ENCODE measurements around the gene GABRB1.

DNA sequence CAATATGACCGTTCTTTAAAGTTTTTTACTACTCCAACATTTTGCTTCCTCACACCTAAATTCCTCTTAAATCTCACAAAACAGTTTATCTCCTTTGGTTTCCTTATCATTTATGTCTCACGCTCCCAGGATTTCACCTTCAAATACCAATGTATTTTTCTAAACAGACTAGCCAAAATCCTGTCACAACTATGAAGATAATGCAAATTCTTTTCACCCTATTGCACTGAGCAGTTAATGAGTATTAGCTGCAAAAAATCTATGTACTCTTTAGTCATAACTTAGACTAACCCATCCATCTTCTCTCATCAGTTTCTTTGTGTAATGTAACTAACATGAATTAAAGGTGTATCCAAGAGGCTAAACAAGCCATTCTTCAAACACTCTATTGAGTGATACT lies 280.8 kb downstream of the GABRB1 start:
- TF ChIP-seq, protein P1, sequence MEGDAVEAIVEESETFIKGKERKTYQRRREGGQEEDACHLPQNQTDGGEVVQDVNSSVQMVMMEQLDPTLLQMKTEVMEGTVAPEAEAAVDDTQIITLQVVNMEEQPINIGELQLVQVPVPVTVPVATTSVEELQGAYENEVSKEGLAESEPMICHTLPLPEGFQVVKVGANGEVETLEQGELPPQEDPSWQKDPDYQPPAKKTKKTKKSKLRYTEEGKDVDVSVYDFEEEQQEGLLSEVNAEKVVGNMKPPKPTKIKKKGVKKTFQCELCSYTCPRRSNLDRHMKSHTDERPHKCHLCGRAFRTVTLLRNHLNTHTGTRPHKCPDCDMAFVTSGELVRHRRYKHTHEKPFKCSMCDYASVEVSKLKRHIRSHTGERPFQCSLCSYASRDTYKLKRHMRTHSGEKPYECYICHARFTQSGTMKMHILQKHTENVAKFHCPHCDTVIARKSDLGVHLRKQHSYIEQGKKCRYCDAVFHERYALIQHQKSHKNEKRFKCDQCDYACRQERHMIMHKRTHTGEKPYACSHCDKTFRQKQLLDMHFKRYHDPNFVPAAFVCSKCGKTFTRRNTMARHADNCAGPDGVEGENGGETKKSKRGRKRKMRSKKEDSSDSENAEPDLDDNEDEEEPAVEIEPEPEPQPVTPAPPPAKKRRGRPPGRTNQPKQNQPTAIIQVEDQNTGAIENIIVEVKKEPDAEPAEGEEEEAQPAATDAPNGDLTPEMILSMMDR (conservative IDR thresholded peaks at IDR 0.05; ENCODE audit: low read length), result no peak
- TF ChIP-seq EZH2phosphoT487 (IDR thresholded peaks at IDR 0.05; ENCODE audit: borderline replicate concordance), result no peak

Data from Loucy (cell line).